Measurements from ENCODE around the gene RCAN3.
"Not testable (repeated sequence)": the region's sequence is repeated elsewhere in the genome, so short reads cannot be mapped to it uniquely, and the experiment has no call there.

RCAN3 gene

DNA sequence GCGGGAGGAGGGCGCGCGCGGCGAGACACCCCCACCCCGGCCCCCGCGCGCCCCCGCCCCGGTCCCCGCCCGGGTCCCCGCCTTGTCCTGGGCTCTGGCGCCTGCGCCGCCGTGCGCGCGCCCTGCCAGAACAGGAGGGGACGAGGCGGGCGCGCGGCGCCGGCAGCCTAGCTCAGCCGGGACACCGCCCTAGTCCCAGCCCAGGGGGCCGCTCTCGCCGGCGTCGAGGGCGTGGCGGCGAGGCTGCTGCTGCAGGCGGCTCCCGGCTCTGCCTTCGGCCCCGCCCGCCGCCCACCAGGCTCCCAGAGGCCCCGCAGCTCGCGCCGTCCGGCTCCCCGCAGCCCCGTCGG, at the start of gene RCAN3:
Gene RCAN3, plus strand, starts transcription at position 128 of the 350 bp plus-strand sequence. CDS start 11,537 bp downstream, outside the sequence.
- no peak for FAIRE-seq

DNA sequence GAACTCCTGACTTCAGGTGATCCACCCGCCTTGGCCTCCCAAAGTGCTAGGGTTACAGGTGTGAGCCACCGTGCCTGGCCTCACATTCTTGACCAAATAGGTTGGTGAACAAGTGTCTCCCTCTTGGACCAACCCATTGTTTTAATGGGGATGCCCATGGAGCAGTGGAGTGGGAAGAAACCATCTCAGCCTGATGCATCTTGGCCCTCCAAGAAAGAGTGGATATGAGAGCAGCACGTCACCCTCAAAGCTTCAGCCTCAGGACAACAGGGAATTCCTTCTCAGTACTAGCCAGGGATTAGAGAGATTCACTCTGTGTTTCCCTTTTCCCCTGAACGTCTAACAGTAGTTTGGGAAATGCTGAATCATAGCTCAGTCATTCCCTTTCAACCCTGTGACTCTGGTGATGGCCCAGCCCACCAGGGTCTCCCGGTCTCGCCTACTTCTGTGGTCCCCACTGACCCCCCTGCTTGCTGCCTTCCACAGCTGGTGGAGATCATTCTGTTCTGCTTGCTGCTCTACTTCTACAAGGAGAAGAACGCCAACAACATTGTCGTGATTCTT, 49.6 kb upstream of the RCAN3 start:
- FAIRE-seq, result no peak

DNA sequence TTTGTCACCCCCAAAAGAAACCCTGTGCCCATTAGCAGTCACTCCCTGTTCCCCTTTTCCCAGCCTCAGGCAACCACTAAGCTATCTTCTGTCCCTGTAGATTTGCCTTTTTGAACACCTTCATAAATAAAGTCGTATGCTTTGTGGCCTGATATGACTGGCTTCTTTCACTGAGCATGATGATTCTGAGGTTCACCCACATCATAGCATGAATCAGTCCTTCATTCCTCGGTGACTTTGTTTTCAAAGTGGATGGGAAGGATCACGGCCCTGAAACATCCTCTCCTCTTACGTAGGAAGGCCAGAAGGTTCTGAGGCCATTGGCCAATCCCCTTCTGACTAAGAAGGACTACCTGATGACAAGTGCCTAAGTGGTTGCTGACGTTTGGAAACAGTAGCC, 48.0 kb upstream of the RCAN3 start:
- FAIRE-seq, result no peak

DNA sequence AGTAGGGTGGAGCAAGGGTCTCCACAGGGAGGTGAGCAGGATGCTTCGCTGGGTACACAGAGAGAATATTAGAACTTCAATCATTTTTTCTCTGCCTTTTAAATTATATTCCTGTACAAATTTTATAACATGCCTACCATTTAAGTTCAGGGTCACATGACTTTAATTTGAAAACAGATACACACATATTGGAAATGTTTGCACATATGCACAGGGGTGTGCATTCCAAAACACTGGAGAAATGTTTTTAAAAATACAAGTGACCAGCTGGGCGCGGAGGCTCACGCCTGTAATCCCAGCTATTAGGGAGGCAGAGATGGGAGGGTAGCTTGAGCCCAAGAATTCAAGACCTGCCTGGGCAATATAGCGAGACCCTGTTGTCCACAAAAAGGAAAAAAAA, 47.4 kb upstream of the RCAN3 start:
- FAIRE-seq, result no peak

DNA sequence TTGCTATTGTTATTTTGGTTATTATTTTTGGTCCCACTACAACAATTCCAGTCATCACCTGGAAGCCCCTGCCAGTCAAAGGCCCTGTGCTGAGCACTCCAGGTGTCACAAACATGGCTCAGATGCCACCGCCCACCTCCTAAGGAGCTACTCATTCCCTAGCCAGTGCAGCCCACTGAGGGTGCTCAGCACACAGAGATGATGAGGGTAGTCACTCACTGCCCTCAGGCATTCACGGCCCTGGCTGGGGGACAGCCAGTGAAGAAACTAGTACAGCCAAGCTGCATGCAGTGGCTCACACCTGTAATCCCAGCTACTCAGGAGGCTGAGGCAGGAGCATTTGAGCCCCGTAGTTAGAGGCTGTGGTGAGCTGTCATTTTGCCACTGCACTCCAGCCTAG, 44.8 kb upstream of the RCAN3 start:
- no peak for FAIRE-seq

DNA sequence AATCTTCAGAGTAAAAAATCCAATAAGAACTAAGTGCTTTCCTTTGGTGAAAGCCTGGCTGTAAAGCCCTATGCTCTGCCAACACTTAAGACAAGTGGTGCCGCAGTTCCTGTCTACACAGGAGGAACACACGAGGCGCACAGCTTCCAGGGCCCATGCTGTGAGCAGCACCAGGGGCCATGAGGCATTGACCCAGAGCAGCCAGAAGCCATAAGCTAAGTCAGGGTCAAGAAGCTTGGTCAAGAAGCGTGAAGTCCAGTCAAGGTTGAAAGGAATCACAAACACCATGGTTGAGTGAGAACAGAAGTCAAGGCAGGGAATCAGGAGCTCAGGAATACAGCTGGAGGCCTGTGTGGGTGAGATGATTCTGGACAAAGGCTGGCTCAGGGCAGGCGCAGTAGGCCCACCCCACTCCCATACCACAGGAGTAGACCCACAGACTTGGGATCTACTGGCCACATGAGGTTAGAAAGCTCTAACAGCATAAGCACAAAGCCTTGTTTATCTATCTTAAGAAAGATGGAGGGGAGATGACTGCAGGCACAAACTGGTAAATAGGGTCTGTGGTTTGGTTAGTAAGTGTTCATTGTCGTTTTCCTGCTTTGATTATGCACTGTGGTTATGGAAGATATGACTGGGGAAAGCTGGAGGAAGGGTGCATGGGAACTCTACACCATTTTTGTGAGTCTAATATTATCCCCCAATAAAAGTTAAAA, 42.9 kb upstream of the RCAN3 start:
- no peak for FAIRE-seq

DNA sequence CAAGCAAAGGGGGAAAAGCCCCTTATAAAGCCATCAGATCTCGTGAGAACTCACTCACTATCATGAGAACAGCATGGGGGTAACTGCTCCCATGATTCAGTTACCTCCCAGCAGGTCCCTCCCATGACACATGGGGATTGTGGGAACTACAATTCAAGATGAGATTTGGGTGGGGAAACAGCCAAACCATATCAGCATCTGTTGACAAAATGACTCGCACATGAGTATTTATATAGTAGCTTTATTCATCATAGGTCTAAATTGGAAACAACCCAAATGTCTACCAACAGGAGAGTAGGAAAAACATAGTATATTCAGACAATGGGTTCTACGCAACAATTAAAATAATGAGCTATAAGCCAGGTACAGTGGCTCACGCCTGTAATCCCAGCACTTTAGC, 40.5 kb upstream of the RCAN3 start:
- FAIRE-seq, result not testable (repeated sequence)

DNA sequence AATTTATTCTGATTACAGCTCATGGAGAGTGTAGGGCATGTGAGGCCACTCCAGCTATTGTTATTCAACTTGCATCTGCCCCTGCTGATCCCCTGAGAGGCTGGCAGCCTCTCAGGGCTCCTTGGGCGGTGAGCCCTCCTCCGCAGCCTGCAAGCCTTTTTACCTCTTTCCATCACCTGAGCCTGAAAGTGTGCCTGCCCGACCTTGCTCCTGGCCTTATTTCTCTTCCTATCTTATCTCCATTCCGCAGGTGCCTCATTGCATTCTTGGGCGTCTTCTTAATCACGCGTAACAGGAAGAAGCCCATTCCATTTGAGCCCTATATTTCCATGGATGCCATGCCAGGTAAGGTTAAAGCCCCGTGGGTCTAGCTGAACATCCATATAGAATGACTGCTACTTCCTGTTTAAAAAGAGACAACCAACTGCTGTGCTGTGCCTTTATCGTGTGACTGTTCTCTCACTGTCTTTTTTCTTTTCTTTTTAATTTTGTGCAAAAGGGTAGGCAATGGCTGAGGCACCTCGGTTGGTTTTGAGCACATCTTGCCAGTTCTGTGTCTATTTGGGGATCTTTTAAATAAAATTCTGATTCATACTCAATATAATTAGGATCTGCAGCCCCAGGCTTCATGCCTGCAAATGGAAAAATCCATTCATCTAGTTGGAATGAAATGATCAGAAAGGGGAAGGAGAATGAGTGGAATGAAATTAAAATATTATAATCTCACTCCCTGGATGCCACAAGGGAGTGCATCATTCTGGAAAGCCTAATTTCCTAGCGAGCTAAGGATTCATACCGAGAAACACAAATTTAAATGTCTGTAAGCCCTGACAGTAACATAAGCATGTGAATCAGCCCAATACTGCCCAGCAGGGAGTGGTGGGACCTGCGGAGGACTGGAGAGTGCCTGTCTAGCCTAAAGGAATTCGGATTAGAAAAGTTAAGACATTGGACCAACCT, 38.6 kb upstream of the RCAN3 start:
- FAIRE-seq, result no peak

DNA sequence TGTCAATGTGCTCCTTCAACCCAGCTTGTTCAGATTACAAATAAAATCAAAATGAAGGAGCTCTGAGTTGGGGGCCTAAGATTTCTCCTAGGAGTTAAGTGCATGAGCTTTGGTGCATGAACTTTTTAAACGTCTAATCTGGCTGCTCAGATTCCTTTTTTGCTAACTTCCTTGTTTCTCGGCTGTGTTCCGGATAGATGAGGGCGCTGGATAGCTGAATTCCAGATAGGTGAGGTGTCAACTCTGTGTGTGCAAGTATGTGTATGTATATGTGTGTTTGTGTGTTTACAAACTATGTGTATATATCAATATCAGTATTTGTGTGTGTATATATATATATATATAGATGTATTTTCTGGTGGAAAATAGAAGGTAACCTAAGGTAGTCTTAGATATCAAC, 37.5 kb upstream of the RCAN3 start:
- FAIRE-seq, result no peak

DNA sequence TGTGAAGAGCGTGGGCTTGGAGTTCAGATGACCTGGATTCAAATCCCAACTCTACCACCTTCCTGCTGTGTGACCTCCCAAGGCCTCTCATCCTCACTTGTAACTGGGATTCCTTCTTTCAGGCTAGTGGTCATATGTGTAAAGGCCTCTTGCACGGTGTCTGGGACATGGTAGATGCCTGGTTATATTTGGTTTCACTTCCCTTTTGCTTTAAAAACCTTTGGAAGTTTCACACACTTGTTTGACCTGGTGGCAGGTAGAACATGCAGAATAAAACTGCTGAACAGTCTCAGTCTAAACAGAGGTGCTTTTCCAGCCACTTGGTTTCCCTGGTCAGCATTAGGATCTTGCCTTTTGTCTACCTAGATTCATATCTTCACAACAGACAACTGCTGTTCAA, 37.0 kb upstream of the RCAN3 start:
- FAIRE-seq, result no peak

DNA sequence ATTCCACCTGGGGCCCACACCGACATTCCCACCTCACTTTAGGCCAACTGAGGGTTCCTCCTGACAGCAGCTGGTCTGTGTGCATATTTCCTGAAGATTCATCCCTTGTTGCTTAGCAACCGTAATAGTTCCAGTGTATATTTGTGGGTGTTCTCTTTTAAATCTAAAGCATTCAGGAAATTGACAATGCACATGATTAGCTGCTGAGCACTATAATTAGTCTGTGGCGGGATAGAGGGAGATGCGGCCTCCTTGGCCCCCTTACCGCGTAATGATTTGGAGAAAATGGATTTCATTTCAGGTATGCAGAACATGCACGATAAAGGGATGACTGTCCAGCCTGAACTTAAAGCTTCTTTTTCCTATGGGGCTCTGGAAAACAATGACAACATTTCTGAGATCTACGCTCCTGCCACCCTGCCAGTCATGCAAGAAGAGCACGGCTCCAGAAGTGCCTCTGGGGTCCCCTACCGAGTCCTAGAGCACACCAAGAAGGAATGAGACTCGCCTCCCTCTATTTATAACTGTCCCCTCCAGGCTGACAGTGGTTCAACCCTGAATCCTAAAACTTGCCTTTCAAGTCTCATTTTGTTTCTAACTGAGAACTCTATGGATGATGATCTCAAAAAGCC, 33.8 kb upstream of the RCAN3 start:
- no peak for FAIRE-seq

DNA sequence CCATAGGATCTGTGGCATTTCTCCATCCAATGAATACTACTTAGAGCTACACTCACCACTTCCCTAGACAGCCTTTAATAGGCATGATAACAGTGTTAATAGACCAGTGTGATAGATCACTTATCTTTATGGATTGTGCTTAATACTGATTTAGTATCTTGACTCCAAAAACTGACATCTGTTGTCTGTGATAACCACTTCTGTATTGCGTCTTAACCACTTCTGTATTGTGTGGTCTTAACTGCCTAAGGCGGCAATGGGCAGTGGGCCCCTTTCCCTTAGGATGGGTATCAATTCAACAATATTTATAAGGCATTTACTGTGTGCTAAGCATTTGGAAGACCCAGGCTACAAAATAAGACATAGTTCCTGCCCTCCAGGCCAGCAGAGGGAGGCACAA, 32.0 kb upstream of the RCAN3 start:
- no peak for FAIRE-seq

DNA sequence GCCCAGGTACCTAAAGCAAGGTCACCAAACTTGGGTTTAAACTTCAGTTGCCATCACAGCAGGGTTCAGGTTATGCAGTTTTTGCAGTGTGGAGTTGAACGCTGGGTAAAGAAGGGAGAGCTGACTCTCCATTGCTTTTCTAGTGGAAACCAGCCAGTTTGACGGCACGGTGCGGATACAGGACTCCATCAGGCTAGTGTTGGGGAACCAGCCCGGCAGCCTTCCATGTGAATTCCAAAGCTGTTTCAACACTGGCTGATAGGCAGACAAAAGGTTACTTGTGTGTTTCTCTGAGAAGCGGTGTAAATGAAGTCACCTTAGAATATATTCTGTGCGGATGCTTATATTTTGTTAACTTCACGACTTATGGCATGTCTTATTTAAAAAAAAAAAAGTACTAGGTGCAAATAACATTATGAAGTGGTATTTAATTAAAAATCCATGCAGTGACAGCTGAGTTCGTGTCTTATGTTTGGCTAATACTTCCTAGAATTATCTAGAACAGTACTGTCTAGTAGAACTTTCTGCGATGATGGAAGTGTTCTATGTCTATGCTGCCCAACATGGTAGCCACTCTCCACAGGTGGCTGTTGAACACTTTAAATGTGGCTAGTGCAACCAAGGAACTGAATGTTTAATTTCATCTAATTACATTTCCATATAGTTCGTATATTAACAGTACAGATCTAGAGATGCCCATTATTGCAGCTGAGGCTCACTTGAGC, 29.9 kb upstream of the RCAN3 start:
- no peak for FAIRE-seq

DNA sequence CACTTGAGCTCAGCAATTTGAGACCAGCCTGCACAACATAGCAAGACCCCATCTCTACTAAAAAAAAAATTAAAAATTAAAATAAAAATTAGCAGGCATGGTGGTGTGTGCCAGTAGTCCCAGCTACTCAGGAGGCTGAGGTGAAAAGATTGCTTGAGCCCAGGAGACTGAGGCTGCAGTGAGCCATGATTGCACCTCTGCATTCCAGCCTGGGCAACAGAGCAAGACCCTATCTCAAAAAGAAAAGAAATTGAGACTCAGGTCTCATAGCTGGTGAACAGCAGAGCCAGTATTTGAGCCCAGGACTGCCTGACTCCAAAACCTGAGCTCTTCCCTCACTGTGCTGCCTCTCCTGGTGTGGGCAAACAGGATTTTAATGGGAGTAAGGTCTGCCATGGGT, 28.4 kb upstream of the RCAN3 start:
- FAIRE-seq, result no peak

DNA sequence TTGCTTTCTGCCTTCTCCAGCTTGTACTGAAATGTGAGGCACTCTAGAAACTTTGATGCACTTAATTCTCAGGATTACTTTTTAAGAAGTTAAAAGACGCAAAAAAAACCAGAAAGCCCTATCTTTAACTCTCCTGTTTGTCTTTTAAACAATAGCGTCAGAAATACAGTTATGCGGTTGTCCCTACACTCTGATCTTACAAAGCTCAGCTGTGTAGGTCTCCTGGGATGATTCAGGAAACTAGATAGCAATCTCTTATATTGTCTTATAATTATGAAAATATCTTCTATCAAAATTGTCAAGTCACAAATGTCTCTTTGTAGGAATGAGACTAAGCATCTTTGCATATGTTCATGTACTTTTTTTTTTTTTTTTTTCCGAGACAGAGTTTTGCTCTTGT, 26.9 kb upstream of the RCAN3 start:
- no peak for FAIRE-seq

DNA sequence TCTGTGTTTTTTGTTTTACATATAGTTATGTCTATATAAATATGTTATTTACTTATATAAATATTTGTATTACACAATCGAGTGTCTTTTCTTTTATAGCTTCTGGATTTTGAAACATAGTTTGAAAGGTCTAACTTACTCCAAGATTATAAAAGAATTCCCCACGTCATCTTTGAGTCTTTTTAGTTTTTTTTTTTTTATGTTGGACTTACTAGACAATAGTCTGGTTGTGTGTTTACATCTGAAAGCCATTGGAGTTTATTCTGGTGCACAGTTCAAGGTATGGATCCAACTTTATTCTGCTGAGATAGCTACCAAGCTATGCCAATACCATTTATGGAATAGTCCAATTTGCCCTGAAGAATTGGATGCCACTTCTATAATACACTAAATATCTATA, 26.1 kb upstream of the RCAN3 start:
- peak; percentile 10 for FAIRE-seq

DNA sequence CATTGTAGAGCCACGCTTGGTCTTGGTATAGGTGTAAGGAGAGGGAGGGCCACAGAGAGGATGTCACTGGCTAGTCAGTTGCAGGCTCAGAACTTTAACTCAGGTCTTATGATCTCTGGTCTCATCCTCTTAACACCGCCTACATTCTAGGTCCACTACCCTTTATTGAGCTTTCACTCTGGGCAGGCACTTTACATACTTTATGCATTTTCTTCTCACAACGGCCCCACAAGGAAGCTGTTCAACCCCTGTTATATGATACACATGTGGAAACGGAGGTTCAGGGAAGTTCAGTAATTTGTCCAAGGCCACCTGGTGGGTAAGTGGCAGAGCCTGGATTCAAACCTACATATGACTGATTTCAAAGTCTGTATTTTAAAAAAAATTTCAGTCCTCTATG, 25.3 kb upstream of the RCAN3 start:
- FAIRE-seq, result no peak

DNA sequence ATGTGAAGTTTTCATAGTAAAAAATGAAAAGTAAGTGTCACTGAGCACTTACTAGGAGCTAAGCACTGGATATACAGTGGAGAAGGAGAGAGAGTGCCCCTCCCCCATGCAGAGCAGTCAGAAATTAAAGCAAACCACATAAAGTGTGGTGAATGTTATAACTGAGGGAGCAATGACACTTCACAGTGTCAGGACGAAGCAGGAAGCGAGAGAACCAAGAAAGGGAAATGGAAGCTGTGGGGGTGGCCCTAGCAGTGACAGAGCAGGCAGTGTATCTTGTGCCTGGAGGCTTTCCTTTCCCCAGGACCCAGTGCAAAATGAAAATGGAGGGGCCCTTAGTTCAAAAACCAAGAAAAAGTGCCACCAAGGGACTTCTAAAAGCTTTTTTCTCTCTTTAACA, 21.5 kb upstream of the RCAN3 start:
- FAIRE-seq, result no peak

DNA sequence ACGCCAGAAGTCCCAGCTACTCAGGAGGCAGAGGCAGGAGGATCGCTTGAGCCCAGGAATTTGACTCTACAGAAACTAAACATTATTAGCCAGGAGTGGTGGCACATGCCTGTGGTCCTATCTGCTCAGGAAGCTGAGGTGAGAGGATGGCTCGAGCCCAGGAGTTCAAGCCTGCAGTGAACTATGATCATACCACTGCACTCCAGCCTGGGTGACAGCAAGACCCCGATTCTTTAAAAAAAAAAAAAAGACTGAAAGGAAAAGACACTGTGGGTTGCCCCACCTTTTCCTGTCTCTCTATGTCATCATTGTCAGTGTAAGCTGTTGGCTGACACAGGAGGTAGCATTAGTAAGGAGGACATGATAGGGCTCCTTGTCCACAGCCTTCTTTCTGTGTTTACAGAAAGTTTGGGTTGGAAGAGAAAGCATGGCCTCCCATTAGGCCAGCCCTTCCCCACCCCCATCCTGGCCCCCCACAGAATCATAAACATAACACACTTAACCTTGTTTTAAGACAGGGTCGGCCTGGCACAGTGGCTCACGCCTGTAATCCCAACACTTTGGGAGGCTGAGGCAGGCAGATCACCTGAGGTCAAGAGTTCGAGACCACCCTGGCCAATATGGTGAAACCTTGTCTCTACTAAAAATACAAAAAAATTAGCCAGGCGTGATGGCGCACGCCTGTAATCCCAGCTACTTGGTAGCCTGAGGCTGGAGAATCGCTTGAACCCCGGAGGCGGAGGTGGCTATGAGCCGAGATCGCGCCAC, 20.6 kb upstream of the RCAN3 start:
- FAIRE-seq, result no peak

DNA sequence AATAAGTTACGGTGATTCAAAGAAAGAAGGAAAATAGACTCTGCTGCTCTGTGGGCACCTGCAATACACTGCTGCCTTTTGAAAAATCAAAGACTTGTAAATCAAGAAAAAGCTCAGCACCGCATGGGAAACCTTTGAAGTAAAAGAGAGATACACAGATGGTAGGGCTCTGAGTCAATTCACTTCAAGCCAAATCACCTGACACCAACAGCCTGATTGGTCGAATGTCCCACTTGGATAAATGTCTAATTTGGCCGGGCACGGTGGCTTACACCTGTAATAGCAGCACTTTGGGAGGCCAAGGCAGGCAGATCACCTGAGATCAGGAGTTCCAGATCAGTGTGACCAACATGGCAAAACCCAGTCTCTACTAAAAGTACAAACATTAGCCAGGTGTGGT, 19.2 kb upstream of the RCAN3 start:
- no peak for FAIRE-seq

DNA sequence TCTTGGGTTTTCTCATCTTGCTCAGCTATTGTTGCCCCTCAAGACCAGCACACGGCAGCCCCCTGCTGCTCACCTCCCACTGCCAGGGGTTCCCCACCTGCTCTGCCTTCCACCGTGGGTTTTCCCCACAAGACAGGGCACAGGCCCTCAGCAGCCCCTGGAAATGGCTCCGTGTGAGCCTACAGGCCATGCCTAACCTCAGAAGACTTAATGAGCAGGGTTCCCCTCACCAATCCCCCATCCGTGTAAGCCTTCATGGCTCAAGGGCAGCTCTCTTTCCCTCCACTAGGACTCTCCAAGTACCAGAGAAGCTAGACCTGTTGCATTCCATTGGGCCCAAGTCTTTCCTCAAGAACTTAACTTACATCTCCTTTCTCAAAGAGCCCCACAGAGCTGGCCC, 18.4 kb upstream of the RCAN3 start:
- no peak for FAIRE-seq
